NT2/D1 (cell line): ENCODE measurements around the gene SRSF9.
A peak's percentile ranks its signal among the peaks of the same experiment; 100 is the strongest.

Source experiments
- DNase-seq: peaks from one replicate; pipeline ENCODE4 v3.0.0-alpha.2; 2011; ENCODE audit warnings: low read depth, low spot score
- H3K27me3 ChIP-seq: 2 replicates; pipeline ENCODE4 v1.6.0; 2011; ENCODE audit warnings: mild to moderate bottlenecking; ENCODE audit not compliant: insufficient read length, insufficient read depth
- H3K36me3 ChIP-seq: 2 replicates; pipeline ENCODE4 v1.6.1; 2011; ENCODE audit warnings: mild to moderate bottlenecking, low read length, mixed read lengths; ENCODE audit not compliant: insufficient read depth, insufficient read length
- H3K4me1 ChIP-seq: 2 replicates; pipeline ENCODE4 v1.5.1; 2011; ENCODE audit not compliant: insufficient read depth, insufficient read length
- H3K4me3 ChIP-seq: 2 replicates; pipeline ENCODE4 v1.5.1; 2011; ENCODE audit warnings: low read depth; ENCODE audit not compliant: insufficient read length
- H3K9ac ChIP-seq: 2 replicates; pipeline ENCODE4 v1.6.0; 2011; ENCODE audit warnings: low read depth; ENCODE audit not compliant: insufficient read length
- H3K9me3 ChIP-seq: 2 replicates; pipeline ENCODE4 v1.5.1; 2011; ENCODE audit warnings: mild to moderate bottlenecking, low read length; ENCODE audit not compliant: insufficient read depth
- SUZ12 ChIP-seq: IDR thresholded peaks from 2 replicates; pipeline ENCODE4 v1.6.1; 2011; ENCODE audit not compliant: insufficient read length, insufficient read depth; ENCODE audit errors: extremely low read depth
- YY1 ChIP-seq: IDR thresholded peaks from 2 replicates; pipeline ENCODE4 v1.6.1; 2011; ENCODE audit not compliant: insufficient read length, insufficient read depth
- ZNF274 ChIP-seq: IDR thresholded peaks from 2 replicates; pipeline ENCODE4 v1.6.1; 2011; ENCODE audit warnings: mild to moderate bottlenecking, low read depth, low read length

SRSF9 gene

DNA sequence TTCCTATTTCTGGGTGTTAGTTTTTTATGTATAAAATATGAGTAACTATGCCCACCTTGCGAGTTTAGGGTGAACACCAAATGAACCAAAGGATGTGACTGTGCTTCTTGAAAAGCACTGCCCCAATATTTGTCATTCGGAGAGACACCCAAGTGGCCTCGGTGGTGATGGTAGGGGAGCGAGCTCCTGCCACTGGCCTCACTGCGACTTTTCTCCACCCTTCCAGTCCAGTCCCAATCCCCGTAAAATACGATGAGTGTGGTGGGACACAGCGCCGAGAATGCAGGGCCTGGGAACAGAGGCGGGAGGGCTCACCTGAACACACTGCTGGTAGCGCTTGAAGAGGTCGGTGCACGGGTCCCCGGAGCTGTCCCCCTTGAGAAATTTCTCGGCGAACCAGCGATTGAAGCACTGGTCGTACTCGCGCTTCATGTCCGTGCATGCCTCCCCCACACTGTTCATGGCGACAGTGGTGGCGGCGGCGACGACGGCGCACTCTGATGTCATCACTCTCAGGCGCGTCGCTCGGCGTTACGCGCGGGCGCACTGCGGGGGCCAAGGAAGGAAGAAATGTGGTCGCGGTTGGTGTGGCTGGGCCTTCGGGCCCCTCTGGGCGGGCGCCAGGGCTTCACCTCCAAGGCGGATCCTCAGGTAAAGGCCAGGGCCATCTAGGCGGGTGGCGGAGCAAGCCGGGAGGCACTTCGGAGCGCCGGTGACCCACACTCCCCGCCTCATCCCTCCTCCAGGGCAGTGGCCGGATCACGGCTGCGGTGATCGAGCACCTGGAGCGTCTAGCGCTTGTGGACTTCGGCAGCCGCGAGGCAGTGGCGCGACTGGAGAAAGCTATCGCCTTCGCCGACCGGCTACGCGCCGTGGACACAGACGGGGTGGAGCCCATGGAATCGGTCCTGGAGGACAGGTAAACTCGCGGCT, 23.4 kb downstream of the SRSF9 start, which contains the start of the genes GATC and TRIAP1:
Gene GATC, plus strand, starts transcription at position 534 of the 933 bp plus-strand sequence. Its CDS starts 37 bp downstream, at position 571.
Gene TRIAP1, minus strand, starts transcription at position 474 of the 933 bp plus-strand sequence. Its CDS starts 12 bp downstream, at position 462.
- H3K27me3 ChIP-seq = no peaks in the 10 kb centered on the region
- no peak for TF ChIP-seq ZNF274
- peak; percentile 81 for TF ChIP-seq YY1
- TF ChIP-seq SUZ12 = no peak
- H3K4me3 ChIP-seq = peak within 1 kb of the TSS; percentile 100
- no peaks in the 10 kb centered on the region for H3K9me3 ChIP-seq
- DNase-seq = peak; percentile 88
- H3K36me3 ChIP-seq = peaks cover 70% of the 10 kb centered on the region
- no peaks in the 10 kb centered on the region for H3K4me1 ChIP-seq
- peak within 1 kb of the TSS; percentile 100 for H3K9ac ChIP-seq

DNA sequence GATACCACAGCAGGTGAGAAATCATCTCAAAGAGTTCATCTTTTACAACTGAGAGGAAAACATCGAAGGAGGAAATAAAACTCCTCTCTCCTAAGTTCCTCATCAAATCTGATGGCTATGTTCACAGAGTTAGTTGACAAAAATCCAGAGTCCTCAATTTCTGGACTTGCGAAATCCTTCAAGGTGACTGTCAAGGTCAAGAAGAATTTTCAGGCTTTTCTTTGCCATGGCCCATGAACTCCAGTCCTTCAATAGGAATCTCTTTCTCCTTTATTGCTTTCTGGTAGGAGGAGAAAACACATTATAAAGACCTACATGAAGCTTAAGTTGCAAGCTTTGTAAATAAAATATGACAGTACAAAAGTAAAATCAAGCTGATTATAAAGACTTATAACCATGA, 24.9 kb downstream of the SRSF9 start:
- no peak overlapping the region for H3K9ac ChIP-seq
- TF ChIP-seq ZNF274 (no peak), SUZ12 (no peak), YY1 (no peak)
- no peak overlapping the region for H3K4me3 ChIP-seq
- H3K27me3 ChIP-seq = no peaks in the 10 kb centered on the region
- no peak for DNase-seq
- H3K9me3 ChIP-seq = no peaks in the 10 kb centered on the region
- H3K4me1 ChIP-seq = no peaks in the 10 kb centered on the region
- H3K36me3 ChIP-seq = peaks cover 71% of the 10 kb centered on the region

DNA sequence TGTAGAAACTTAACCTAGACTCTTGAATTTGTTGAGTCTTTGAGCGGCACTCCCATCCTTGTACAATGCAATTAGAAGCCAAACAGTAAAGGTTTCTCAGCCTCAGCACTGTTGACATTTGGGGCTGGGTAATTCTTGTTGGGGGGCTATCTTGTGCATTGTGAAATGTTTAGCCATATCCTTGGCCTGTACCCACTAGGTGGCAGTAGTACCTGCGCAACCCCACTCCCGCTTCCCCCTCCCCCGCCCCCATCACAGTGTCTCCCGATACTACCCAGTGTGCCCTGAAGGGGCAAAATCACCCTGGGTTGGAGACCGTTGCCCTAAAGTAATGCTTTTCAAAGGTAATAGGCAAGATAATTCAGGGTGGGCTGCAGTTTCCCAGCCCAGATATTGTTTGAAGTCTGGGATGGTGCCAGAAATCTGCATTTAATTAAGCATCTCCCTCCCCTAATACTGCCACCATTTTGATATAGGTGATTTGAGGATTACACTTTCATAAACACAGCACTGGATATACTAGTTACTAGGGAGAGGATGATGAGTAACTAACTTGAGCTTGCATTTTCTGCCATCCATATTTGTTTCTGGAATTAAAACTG, 29.8 kb downstream of the SRSF9 start:
- peak overlapping the region; percentile 45 for H3K9ac ChIP-seq
- H3K9me3 ChIP-seq = no peaks in the 10 kb centered on the region
- peaks cover 4% of the 10 kb centered on the region for H3K4me1 ChIP-seq
- peak; percentile 69 for DNase-seq
- H3K27me3 ChIP-seq = no peaks in the 10 kb centered on the region
- TF ChIP-seq ZNF274 (no peak), SUZ12 (no peak), YY1 (no peak)
- peaks cover 55% of the 10 kb centered on the region for H3K36me3 ChIP-seq
- H3K4me3 ChIP-seq = peak overlapping the region; percentile 6

DNA sequence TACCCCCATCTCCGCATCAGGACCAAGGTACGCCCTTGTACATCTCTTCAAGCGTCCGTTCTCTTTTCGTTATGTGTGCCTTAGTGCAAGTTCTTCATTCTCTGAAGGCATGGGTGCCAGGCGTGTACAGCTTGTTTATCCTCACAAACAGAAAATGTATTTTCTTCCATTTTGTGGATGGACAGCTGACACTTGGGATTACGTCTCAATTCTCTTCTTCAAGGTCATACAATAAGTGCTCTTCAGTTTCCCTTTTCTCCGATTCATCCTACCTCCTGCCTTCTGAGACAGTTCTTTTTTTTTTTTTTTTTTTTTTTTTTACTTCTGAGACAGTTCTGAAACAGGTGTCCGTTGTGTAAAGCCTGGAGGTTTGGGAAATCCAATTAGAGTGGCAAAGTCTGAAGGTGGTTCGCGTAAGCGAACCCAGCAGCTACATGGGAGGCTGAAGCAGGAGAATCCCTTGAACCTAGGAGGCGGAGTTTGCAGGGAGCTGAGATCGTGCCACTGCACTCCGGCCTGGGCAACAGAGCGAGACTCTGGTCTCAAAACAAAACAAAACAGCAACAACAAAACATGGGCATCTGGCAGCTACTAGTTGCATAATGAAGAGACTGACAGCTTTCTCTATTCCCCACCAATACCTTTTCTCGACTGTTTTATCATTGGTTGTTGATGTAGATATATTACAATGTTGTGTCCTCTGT, 30.9 kb downstream of the SRSF9 start:
- DNase-seq = no peak
- TF ChIP-seq ZNF274 (no peak), YY1 (no peak), SUZ12 (no peak)
- Histone ChIP-seq H3K27me3 (no peaks in the 10 kb centered on the region), H3K4me3 (peak overlapping the region; percentile 86), H3K36me3 (peaks cover 44% of the 10 kb centered on the region), H3K4me1 (peaks cover 4% of the 10 kb centered on the region), H3K9me3 (no peaks in the 10 kb centered on the region), H3K9ac (peak overlapping the region; percentile 95)

DNA sequence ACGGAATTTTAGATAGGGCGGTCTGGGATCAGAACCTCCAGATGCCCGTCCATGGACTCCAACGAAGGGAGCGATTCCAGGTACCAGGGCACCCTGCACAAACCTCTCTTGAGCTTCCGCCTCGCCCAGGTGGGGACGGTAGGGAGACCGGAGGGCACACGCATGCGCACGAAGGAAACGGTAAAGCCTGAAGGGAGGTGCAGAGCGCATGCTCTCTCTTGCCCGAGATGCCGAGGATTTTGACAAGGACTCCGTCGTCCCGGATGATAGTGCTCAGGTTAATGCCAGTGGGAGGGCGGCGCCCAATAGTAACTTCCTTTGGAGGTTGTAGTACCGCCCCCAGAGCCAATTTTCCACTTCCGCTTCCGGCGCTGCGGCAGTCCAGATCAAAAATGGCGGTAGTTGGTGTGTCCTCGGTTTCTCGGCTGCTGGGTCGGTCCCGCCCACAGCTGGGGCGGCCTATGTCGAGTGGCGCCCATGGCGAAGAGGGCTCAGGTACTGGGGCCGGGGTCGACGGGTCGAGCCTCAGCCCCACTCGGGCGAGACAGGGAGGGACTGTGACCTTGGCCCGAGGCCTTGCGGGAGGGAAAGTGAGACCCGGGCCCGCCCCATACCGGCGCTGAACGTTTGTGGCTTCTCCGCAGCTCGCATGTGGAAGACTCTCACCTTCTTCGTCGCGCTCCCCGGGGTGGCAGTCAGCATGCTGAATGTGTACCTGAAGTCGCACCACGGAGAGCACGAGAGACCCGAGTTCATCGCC, 31.6 kb downstream of the SRSF9 start, which contains the start of gene COX6A1:
Gene COX6A1, plus strand, starts transcription at position 379 of the 760 bp plus-strand sequence. Its CDS starts 14 bp downstream, at position 393.
- TF ChIP-seq SUZ12 (no peak), YY1 (peak; percentile 88)
- no peaks in the 10 kb centered on the region for H3K9me3 ChIP-seq
- no peaks in the 10 kb centered on the region for H3K27me3 ChIP-seq
- DNase-seq = peak; percentile 99
- H3K36me3 ChIP-seq = peaks cover 36% of the 10 kb centered on the region
- peak within 1 kb of the TSS; percentile 86 for H3K4me3 ChIP-seq
- peak within 1 kb of the TSS; percentile 95 for H3K9ac ChIP-seq
- peaks cover 4% of the 10 kb centered on the region for H3K4me1 ChIP-seq

DNA sequence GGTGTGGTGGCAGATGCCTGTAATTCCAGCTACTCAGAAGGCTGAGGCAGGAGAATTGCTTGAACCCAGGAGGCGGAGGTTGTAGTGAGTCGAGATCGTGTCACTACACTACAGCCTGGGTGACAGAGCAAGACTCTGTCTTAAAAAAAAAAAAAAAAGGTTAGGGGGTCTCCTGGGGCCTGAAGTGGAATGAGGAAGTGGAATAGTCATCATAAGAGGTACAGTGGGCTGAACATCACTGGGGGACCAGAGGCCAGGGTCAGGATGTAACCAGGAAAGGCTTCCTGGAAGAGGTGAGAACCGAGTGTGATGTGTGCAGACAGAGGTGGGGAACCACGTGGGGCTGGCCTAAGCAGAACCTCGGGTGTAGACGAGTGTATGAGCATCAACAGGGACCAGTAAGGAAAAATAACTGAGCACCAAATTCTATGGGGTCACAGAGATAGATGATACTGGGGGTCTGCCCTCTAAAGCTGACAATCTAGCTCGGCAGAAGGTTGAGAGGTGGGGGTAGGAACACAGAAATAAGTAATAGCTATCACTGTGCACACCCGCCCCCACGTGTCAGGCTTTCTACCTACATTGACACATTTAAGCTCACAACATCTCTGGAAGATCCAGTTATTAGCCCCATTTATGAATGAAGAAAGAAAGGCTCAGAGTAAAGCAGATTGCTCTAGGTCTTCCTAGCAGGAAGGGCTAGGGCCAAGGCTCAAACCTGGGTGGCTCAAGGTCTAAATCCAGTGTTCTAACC, 36.6 kb downstream of the SRSF9 start:
- no peak for DNase-seq
- Histone ChIP-seq H3K4me3 (no peak overlapping the region), H3K27me3 (no peaks in the 10 kb centered on the region), H3K9ac (no peak overlapping the region), H3K9me3 (peaks cover 9% of the 10 kb centered on the region), H3K36me3 (no peaks in the 10 kb centered on the region), H3K4me1 (peaks cover 4% of the 10 kb centered on the region)
- TF ChIP-seq SUZ12 (no peak), YY1 (no peak)
